GM12872 (cell line): ENCODE results near the gene OSBPL8.

Experiments used
- CTCF ChIP-seq: IDR thresholded peaks from 3 replicates; pipeline ENCODE4 v1.5.1; 2011; ENCODE audit warnings: low read depth, mild to moderate bottlenecking, low read length, moderate library complexity; ENCODE audit not compliant: insufficient read depth

Gene OSBPL8

GRCh38 chr12:76374386-76375020, 185.1 kb downstream of the OSBPL8 start:
- TF ChIP-seq CTCF, result no peak

- no peak for TF ChIP-seq CTCF
Observed at GRCh38 chr12:76368230-76368629, 191.3 kb downstream of the OSBPL8 start.

- TF ChIP-seq CTCF, result no peak
Observed at GRCh38 chr12:76366163-76366562, 193.4 kb downstream of the OSBPL8 start.

GRCh38 chr12:76360316-76360715, 199.3 kb downstream of the OSBPL8 start:
- TF ChIP-seq CTCF, result no peak

GRCh38 chr12:76356071-76356470, 203.5 kb downstream of the OSBPL8 start:
- no peak for TF ChIP-seq CTCF

GRCh38 chr12:76348079-76348901, 211.3 kb downstream of the OSBPL8 start, which contains the start of gene BBS10:
TSS of gene BBS10 (minus strand) at chr12:76348415. CDS start at chr12:76348358, 57 bp downstream.
- peak; percentile 41; the same call in 2 of the 3 replicates for TF ChIP-seq CTCF

- peak; percentile 20; the same call in 1 of the 3 replicates for TF ChIP-seq CTCF
Observed at GRCh38 chr12:76346798-76347420, 212.7 kb downstream of the OSBPL8 start.
